Measurements from ENCODE around the gene IL5.
A peak's percentile ranks its signal among the peaks of the same experiment; 100 is the strongest.
"Not testable (repeated sequence)": the region's sequence is repeated elsewhere in the genome, so short reads cannot be mapped to it uniquely, and the experiment has no call there.

Gene IL5

GRCh38 chr5:132543472-132544201 is at the start of gene IL5:
Gene IL5, minus strand, starts transcription at chr5:132543522. Its CDS starts 44 bp downstream, at chr5:132543478.
- no peak for DNase-seq

- no peak for DNase-seq
Observed at GRCh38 chr5:132592521-132592920, 49.2 kb upstream of the IL5 start.

- DNase-seq = no peak
Observed at GRCh38 chr5:132591145-132591544, 47.8 kb upstream of the IL5 start.

- no peak for DNase-seq
Observed at GRCh38 chr5:132589467-132589866, 46.1 kb upstream of the IL5 start.

GRCh38 chr5:132586063-132586462 is 42.7 kb upstream of the IL5 start:
- no peak for DNase-seq

GRCh38 chr5:132584560-132584959 is 41.2 kb upstream of the IL5 start:
- not testable (repeated sequence) for DNase-seq

- no peak for DNase-seq
Observed at GRCh38 chr5:132576123-132576522, 32.8 kb upstream of the IL5 start.

GRCh38 chr5:132566657-132567056 is 23.3 kb upstream of the IL5 start:
- no peak for DNase-seq

GRCh38 chr5:132564555-132564954 is 21.2 kb upstream of the IL5 start:
- not testable (repeated sequence) for DNase-seq

GRCh38 chr5:132561601-132562000 is 18.3 kb upstream of the IL5 start:
- DNase-seq = no peak

- no peak for DNase-seq
Observed at GRCh38 chr5:132559383-132560060, 16.2 kb upstream of the IL5 start.

GRCh38 chr5:132557478-132558172 is 14.3 kb upstream of the IL5 start:
- peak; percentile 41 for DNase-seq

- DNase-seq = peak; percentile 95
Observed at GRCh38 chr5:132556763-132557477, 13.6 kb upstream of the IL5 start, which contains the start of gene RAD50. Gene RAD50, plus strand, starts transcription at chr5:132556977. Its CDS starts 348 bp downstream, at chr5:132557325.

GRCh38 chr5:132556153-132556762 is 12.9 kb upstream of the IL5 start:
- no peak for DNase-seq

GRCh38 chr5:132549576-132549975 is 6.3 kb upstream of the IL5 start:
- no peak for DNase-seq

GRCh38 chr5:132548834-132549233 is 5.5 kb upstream of the IL5 start:
- DNase-seq = not testable (repeated sequence)

- DNase-seq = no peak
Observed at GRCh38 chr5:132547269-132547668, 3.9 kb upstream of the IL5 start.

- no peak for DNase-seq
Observed at GRCh38 chr5:132546108-132546507, 2.8 kb upstream of the IL5 start.

- DNase-seq = no peak
Observed at GRCh38 chr5:132540764-132541163, 2.6 kb downstream of the IL5 start.

- no peak for DNase-seq
Observed at GRCh38 chr5:132540149-132540548, 3.2 kb downstream of the IL5 start.

GRCh38 chr5:132539716-132540115 is 3.6 kb downstream of the IL5 start:
- no peak for DNase-seq

- DNase-seq = no peak
Observed at GRCh38 chr5:132530946-132531345, 12.4 kb downstream of the IL5 start.
